Ishikawa (cell line): Measurements from ENCODE around the gene NAV2.

Experiments
- CEBPB ChIP-seq: IDR thresholded peaks from 2 replicates; pipeline ENCODE4 v1.6.1; 2012
- CREB1 ChIP-seq: IDR thresholded peaks from 2 replicates; pipeline ENCODE4 v1.6.1; 2012; ENCODE audit warnings: low read depth
- EGR1 ChIP-seq: IDR thresholded peaks from 2 replicates; pipeline ENCODE4 v1.6.1; 2012
- EP300 ChIP-seq: IDR thresholded peaks from 2 replicates; pipeline ENCODE4 v1.6.1; 2012; ENCODE audit warnings: borderline replicate concordance
- FOXM1 ChIP-seq: IDR thresholded peaks from 2 replicates; pipeline ENCODE4 v1.6.1; 2012; ENCODE audit warnings: low read depth, borderline replicate concordance
- NFIC ChIP-seq: IDR thresholded peaks from 2 replicates; pipeline ENCODE4 v1.6.1; 2012
- RAD21 ChIP-seq: IDR thresholded peaks from 2 replicates; pipeline ENCODE4 v1.6.1; 2012; ENCODE audit warnings: low read depth
- TAF1 ChIP-seq: IDR thresholded peaks from 2 replicates; pipeline ENCODE4 v1.6.1; 2012; ENCODE audit warnings: low read depth, mild to moderate bottlenecking
- TCF12 ChIP-seq: IDR thresholded peaks from 2 replicates; pipeline ENCODE4 v1.6.1; 2012; ENCODE audit warnings: low read depth
- TEAD4 ChIP-seq: IDR thresholded peaks from 2 replicates; pipeline ENCODE4 v1.6.1; 2012
- YY1 ChIP-seq: IDR thresholded peaks from 2 replicates; pipeline ENCODE4 v1.6.1; 2012; ENCODE audit warnings: low read depth
- ZBTB7A ChIP-seq: IDR thresholded peaks from 2 replicates; pipeline ENCODE4 v1.6.1; 2012; ENCODE audit warnings: low read depth
- TF ChIP-seq, protein P1 (sequence below): IDR thresholded peaks from 2 replicates; pipeline ENCODE4 v1.6.1; 2012; ENCODE audit warnings: low read depth, mild to moderate bottlenecking
- TF ChIP-seq, protein P2 (sequence below): IDR thresholded peaks from 2 replicates; pipeline ENCODE4 v1.6.1; 2012
- TF ChIP-seq, protein P3 (sequence below): IDR thresholded peaks from 2 replicates; pipeline ENCODE4 v1.6.1; 2012

Gene NAV2

DNA sequence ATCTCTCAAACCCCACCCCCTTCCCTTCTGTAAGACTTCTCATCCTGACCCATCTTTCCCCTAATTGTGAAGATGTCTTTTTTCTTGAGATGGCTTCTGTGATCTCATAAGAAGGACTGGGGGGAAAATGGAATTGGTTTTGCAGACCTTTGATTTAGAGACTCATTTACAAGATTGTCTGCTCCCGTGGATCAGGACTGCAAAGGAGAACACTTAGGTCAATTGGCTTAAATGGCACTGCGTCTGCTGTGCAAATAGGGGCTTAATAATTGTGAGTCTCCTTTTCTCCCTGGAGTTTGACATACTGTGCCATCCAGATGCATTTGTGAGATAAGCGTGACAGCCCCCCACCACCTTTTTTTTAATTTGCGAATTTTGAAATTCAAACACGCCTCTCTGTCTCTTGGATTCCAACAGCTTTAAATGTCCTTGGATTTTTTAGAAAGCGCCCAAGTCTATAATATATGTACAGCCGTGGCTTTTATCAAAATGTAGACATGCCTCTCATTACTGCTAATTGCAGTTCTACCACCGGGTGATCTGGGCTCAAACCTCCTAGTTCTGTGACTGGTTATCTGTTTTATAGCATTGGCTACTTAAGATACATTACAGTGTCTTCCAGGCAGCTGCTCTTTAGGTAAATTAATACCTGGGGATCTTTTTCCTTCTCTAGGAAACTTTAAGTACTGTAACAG is 297.7 kb downstream of the NAV2 start:
- no peak for TF ChIP-seq FOXM1
- TF ChIP-seq ZBTB7A, result no peak
- no peak for TF ChIP-seq TAF1
- no peak for TF ChIP-seq YY1
- no peak for TF ChIP-seq TEAD4
- TF ChIP-seq TCF12, result no peak
- TF ChIP-seq EP300, result no peak
- no peak for TF ChIP-seq CREB1
- TF ChIP-seq, protein P1, sequence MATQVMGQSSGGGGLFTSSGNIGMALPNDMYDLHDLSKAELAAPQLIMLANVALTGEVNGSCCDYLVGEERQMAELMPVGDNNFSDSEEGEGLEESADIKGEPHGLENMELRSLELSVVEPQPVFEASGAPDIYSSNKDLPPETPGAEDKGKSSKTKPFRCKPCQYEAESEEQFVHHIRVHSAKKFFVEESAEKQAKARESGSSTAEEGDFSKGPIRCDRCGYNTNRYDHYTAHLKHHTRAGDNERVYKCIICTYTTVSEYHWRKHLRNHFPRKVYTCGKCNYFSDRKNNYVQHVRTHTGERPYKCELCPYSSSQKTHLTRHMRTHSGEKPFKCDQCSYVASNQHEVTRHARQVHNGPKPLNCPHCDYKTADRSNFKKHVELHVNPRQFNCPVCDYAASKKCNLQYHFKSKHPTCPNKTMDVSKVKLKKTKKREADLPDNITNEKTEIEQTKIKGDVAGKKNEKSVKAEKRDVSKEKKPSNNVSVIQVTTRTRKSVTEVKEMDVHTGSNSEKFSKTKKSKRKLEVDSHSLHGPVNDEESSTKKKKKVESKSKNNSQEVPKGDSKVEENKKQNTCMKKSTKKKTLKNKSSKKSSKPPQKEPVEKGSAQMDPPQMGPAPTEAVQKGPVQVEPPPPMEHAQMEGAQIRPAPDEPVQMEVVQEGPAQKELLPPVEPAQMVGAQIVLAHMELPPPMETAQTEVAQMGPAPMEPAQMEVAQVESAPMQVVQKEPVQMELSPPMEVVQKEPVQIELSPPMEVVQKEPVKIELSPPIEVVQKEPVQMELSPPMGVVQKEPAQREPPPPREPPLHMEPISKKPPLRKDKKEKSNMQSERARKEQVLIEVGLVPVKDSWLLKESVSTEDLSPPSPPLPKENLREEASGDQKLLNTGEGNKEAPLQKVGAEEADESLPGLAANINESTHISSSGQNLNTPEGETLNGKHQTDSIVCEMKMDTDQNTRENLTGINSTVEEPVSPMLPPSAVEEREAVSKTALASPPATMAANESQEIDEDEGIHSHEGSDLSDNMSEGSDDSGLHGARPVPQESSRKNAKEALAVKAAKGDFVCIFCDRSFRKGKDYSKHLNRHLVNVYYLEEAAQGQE, result no peak
- no peak for TF ChIP-seq CEBPB
- no peak for TF ChIP-seq NFIC
- TF ChIP-seq RAD21, result no peak
- TF ChIP-seq, protein P2, sequence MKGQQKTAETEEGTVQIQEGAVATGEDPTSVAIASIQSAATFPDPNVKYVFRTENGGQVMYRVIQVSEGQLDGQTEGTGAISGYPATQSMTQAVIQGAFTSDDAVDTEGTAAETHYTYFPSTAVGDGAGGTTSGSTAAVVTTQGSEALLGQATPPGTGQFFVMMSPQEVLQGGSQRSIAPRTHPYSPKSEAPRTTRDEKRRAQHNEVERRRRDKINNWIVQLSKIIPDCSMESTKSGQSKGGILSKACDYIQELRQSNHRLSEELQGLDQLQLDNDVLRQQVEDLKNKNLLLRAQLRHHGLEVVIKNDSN, result no peak
- TF ChIP-seq EGR1, result no peak
- TF ChIP-seq, protein P3, sequence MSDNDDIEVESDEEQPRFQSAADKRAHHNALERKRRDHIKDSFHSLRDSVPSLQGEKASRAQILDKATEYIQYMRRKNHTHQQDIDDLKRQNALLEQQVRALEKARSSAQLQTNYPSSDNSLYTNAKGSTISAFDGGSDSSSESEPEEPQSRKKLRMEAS, result no peak

DNA sequence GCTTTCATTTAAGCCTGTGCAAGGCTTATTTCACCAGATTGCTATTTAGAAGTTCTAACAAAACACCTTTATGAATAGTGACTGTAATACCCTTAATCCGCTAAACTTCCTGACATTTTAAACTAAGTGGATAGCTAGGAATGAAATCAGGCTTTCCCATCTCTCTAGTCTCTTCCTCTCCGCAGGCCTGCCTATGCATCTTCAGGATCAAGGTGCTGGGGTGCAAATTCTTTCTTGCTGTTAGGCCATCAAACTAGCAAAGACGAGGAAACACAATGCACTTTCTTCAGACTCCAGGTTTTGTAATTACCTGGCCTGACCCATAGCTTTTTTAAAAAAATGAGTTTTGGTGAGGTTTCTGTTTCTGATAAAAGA is 298.2 kb downstream of the NAV2 start:
- TF ChIP-seq, protein P2, result no peak
- TF ChIP-seq EGR1, result no peak
- no peak for TF ChIP-seq YY1
- TF ChIP-seq TCF12, result no peak
- TF ChIP-seq ZBTB7A, result no peak
- TF ChIP-seq, protein P3, result no peak
- no peak for TF ChIP-seq CREB1
- TF ChIP-seq RAD21, result no peak
- TF ChIP-seq, protein P1, result no peak
- TF ChIP-seq TAF1, result no peak
- no peak for TF ChIP-seq EP300
- TF ChIP-seq TEAD4, result no peak
- TF ChIP-seq CEBPB, result no peak
- TF ChIP-seq NFIC, result no peak
- TF ChIP-seq FOXM1, result no peak

DNA sequence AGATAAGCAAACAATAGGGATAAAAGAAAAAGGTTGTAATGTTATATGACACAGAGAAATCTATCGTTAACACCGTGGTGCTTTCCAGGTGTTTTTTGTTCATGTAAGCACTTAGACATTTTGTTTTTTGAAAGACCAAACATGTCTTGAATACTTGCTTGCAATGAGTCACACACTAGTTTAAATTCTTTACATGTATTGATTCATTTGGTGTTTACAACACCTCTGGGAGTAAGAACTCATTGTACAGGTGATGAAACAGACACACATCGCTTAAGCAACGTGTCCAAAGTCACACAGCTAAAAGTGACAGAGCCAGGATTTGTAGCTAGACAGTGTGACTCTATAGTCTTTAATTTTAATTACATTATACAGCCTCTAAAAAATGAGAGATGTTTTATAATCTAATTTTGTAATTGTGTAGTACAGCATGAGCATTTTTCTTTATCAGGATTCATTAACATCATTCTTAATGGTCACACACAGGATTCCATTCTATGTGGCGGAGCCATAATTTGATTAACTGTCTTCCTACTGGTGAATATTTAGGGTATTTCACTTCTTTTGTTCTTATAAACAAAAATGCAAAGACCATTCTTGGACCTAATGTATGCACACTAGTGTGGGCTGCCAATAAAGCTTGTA is 298.8 kb downstream of the NAV2 start:
- TF ChIP-seq, protein P2, result no peak
- TF ChIP-seq EGR1 (no peak), FOXM1 (no peak), TAF1 (no peak), TCF12 (no peak), RAD21 (no peak), EP300 (no peak), ZBTB7A (no peak), NFIC (no peak), CREB1 (no peak), YY1 (no peak), CEBPB (no peak), TEAD4 (no peak)
- TF ChIP-seq, protein P1, result no peak
- TF ChIP-seq, protein P3, result no peak
